DOHH2 (cell line): ENCODE data around the gene TRIM67.

Experiments used
- H3F3A ChIP-seq: fragments of 200-600 bp; sonication (generic), shearing (Covaris generic); 2 replicates; pipeline ENCODE4 v1.6.0; 2016; ENCODE audit warnings: antibody characterized with exemption, mild to moderate bottlenecking; ENCODE audit not compliant: control insufficient read depth, insufficient read depth
- H3K27ac ChIP-seq: fragments of 200-600 bp; sonication (generic); 2 replicates; pipeline ENCODE4 v1.5.1; 2014; ENCODE audit warnings: low read depth, mild to moderate bottlenecking, low read length, moderate library complexity
- H3K27me3 ChIP-seq: fragments of 200-600 bp; sonication (generic); 2 replicates; pipeline ENCODE4 v1.6.1; 2014; ENCODE audit warnings: mild to moderate bottlenecking, low read length, mixed read lengths; ENCODE audit not compliant: control insufficient read depth
- H3K36me3 ChIP-seq: fragments of 200-600 bp; sonication (generic); 2 replicates; pipeline ENCODE4 v1.6.1; 2014; ENCODE audit warnings: mild to moderate bottlenecking, low read length, moderate library complexity, mixed read lengths; ENCODE audit not compliant: control insufficient read depth
- H3K4me1 ChIP-seq: fragments of 200-600 bp; sonication (generic); 2 replicates; pipeline ENCODE4 v1.6.1; 2014; ENCODE audit warnings: mild to moderate bottlenecking, low read length, mixed read lengths; ENCODE audit not compliant: control insufficient read depth
- H3K4me2 ChIP-seq: fragments of 200-600 bp; sonication (generic); 2 replicates; pipeline ENCODE4 v1.6.0; 2014; ENCODE audit warnings: mild to moderate bottlenecking, low read length, moderate library complexity
- H3K4me3 ChIP-seq: fragments of 200-600 bp; sonication (generic); 2 replicates; pipeline ENCODE4 v1.5.1; 2014; ENCODE audit warnings: mild to moderate bottlenecking, low read length, mixed read lengths
- H3K79me2 ChIP-seq: fragments of 200-600 bp; sonication (generic); 2 replicates; pipeline ENCODE4 v1.6.1; 2014; ENCODE audit warnings: mild to moderate bottlenecking, low read length, mixed read lengths; ENCODE audit not compliant: control insufficient read depth
- H3K9me2 ChIP-seq: fragments of 200-600 bp; sonication (generic); replicated peaks from 2 replicates; pipeline ENCODE4 v1.6.1; 2014; ENCODE audit warnings: mild to moderate bottlenecking, low read length, mixed read lengths; ENCODE audit not compliant: control insufficient read depth
- H3K9me3 ChIP-seq: fragments of 200-600 bp; sonication (generic); 2 replicates; pipeline ENCODE4 v1.6.1; 2014; ENCODE audit warnings: antibody characterized with exemption, low read length, mixed read lengths; ENCODE audit not compliant: control insufficient read depth, insufficient read depth
- H4K20me1 ChIP-seq: fragments of 200-600 bp; sonication (generic); 2 replicates; pipeline ENCODE4 v1.6.0; 2014; ENCODE audit warnings: low read depth, mild to moderate bottlenecking, antibody characterized with exemption, low read length, moderate library complexity; ENCODE audit not compliant: control insufficient read depth, insufficient read depth
- CTCF ChIP-seq: fragments of 200-600 bp; sonication (generic); IDR thresholded peaks from one replicate; pipeline ENCODE4 v1.5.1; 2014; ENCODE audit warnings: antibody characterized with exemption, mild to moderate bottlenecking, low read depth, low read length; ENCODE audit not compliant: poor library complexity, severe bottlenecking
- EZH2phosphoT487 ChIP-seq: fragments of 200-600 bp; sonication (generic); IDR thresholded peaks from 2 replicates; pipeline ENCODE4 v1.6.1; 2017; ENCODE audit warnings: borderline replicate concordance, mild to moderate bottlenecking, antibody characterized with exemption, low read length, moderate library complexity, mixed read lengths

TRIM67 gene

DNA sequence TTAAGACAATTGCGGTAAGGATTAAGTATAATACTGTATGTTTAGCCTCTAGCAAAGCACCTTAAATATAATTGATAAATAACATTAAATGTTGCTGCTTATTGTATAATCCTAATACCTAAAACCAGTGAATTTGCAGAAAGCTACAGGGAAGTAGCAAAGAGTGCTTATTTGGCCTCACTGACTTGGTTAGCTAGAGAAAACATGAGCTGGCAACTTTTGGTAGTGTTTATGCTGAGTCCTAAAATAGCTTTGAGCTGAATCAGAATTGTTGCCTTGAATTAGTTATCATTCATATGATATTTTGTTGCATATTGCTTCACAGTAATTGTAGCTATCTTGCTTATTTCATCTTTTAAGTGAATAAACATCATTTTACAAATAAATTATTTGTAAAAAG lies 3.5 kb downstream of the TRIM67 start:
- Histone ChIP-seq H3K9me2 (no peaks in the 10 kb centered on the region), H4K20me1 (no peaks in the 10 kb centered on the region), H3K79me2 (no peaks in the 10 kb centered on the region), H3K36me3 (no peaks in the 10 kb centered on the region), H3K4me3 (no peak overlapping the region), H3K27ac (no peak overlapping the region), H3K27me3 (no peaks in the 10 kb centered on the region), H3K9me3 (no peaks in the 10 kb centered on the region), H3K4me1 (no peaks in the 10 kb centered on the region), H3K4me2 (no peak overlapping the region), H3F3A (no peaks in the 10 kb centered on the region)
- no peak for TF ChIP-seq CTCF
- no peak for TF ChIP-seq EZH2phosphoT487

DNA sequence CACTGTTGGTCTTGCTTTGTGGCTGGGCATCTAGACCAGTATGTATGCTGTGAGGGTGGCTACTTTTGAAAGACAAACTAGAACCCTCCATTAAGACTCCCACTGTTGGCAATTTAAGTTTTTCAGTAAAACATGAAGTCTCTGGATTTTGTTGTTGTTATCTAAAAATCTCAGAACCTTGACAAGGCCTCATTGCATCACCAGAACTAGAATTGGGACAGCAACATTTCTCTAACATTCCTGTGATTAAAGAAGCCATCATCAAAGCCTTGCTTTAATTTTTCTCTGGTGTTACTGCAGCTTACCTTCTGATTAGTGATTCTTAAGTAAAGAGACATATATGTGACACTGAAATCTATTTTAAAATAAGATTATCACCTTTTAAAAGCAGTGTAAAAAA lies 4.5 kb downstream of the TRIM67 start:
- TF ChIP-seq EZH2phosphoT487 (no peak), CTCF (no peak)

GRCh38 chr1:231170875-231171274 lies 9.0 kb downstream of the TRIM67 start:
- H4K20me1 ChIP-seq, result no peaks in the 10 kb centered on the region
- no peak overlapping the region for H3K4me3 ChIP-seq
- H3K4me2 ChIP-seq, result no peak overlapping the region
- no peaks in the 10 kb centered on the region for H3F3A ChIP-seq
- H3K27me3 ChIP-seq, result peaks cover 10% of the 10 kb centered on the region
- H3K9me3 ChIP-seq, result no peaks in the 10 kb centered on the region
- H3K4me1 ChIP-seq, result no peaks in the 10 kb centered on the region
- H3K36me3 ChIP-seq, result no peaks in the 10 kb centered on the region
- no peaks in the 10 kb centered on the region for H3K9me2 ChIP-seq
- TF ChIP-seq CTCF (peak; percentile 27), EZH2phosphoT487 (no peak)
- no peaks in the 10 kb centered on the region for H3K79me2 ChIP-seq
- H3K27ac ChIP-seq, result no peak overlapping the region

More for the DNA sequence above, 4.5 kb downstream of the TRIM67 start:
- Histone ChIP-seq H3K79me2 (no peaks in the 10 kb centered on the region), H3K27me3 (no peaks in the 10 kb centered on the region), H3K4me2 (no peak overlapping the region), H3K9me2 (no peaks in the 10 kb centered on the region), H4K20me1 (no peaks in the 10 kb centered on the region), H3K4me1 (no peaks in the 10 kb centered on the region), H3K4me3 (no peak overlapping the region), H3K9me3 (no peaks in the 10 kb centered on the region), H3K27ac (no peak overlapping the region), H3F3A (no peaks in the 10 kb centered on the region), H3K36me3 (no peaks in the 10 kb centered on the region)

DNA sequence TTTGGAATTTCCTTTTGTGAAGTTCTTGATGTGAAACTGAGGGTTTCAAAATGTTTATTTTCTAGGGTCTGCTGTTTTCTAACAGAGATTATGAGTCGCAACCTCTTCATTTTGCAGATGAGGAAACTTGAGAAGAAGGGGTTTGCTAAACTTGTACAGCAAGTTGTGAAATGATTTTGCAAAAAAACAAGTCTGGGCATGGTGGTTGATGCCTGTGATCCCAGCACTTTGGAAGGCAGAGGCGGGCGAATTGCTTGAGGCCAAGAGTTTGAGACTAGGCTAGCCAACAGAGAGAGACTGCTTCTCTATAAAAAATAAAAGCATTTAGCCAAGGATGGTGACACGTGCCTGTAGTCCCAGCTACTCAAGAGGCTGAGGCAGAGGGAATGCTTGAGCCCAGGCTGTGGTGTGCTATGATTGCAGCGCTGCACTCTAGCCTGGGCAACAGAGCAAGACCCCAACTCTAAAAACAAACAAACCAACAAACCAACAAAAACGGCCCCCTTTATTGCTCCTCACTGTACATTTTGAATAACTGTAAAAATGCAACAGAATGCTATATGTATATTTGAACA lies 9.9 kb downstream of the TRIM67 start:
- Histone ChIP-seq H3K27me3 (peaks cover 12% of the 10 kb centered on the region), H3K4me1 (no peaks in the 10 kb centered on the region), H4K20me1 (no peaks in the 10 kb centered on the region), H3F3A (no peaks in the 10 kb centered on the region), H3K4me2 (no peak overlapping the region), H3K27ac (no peak overlapping the region), H3K36me3 (no peaks in the 10 kb centered on the region), H3K9me3 (no peaks in the 10 kb centered on the region), H3K79me2 (no peaks in the 10 kb centered on the region), H3K9me2 (no peaks in the 10 kb centered on the region), H3K4me3 (no peak overlapping the region)
- no peak for TF ChIP-seq CTCF
- TF ChIP-seq EZH2phosphoT487, result no peak
